Ishikawa (cell line): ENCODE results near the gene PYCR2.

Experiments
- CEBPB ChIP-seq: IDR thresholded peaks from 2 replicates; pipeline ENCODE4 v1.6.1; 2012
- CREB1 ChIP-seq: IDR thresholded peaks from 2 replicates; pipeline ENCODE4 v1.6.1; 2012; ENCODE audit warnings: low read depth
- EGR1 ChIP-seq: IDR thresholded peaks from 2 replicates; pipeline ENCODE4 v1.6.1; 2012
- EP300 ChIP-seq: IDR thresholded peaks from 2 replicates; pipeline ENCODE4 v1.6.1; 2012; ENCODE audit warnings: borderline replicate concordance
- FOXM1 ChIP-seq: IDR thresholded peaks from 2 replicates; pipeline ENCODE4 v1.6.1; 2012; ENCODE audit warnings: low read depth, borderline replicate concordance
- NFIC ChIP-seq: IDR thresholded peaks from 2 replicates; pipeline ENCODE4 v1.6.1; 2012
- RAD21 ChIP-seq: IDR thresholded peaks from 2 replicates; pipeline ENCODE4 v1.6.1; 2012; ENCODE audit warnings: low read depth
- TEAD4 ChIP-seq: IDR thresholded peaks from 2 replicates; pipeline ENCODE4 v1.6.1; 2012
- YY1 ChIP-seq: IDR thresholded peaks from 2 replicates; pipeline ENCODE4 v1.6.1; 2012; ENCODE audit warnings: low read depth
- TF ChIP-seq, protein P1 (sequence below): IDR thresholded peaks from 2 replicates; pipeline ENCODE4 v1.6.1; 2012; ENCODE audit warnings: low read depth, mild to moderate bottlenecking
- TF ChIP-seq, protein P2 (sequence below): IDR thresholded peaks from 2 replicates; pipeline ENCODE4 v1.6.1; 2012

DNA sequence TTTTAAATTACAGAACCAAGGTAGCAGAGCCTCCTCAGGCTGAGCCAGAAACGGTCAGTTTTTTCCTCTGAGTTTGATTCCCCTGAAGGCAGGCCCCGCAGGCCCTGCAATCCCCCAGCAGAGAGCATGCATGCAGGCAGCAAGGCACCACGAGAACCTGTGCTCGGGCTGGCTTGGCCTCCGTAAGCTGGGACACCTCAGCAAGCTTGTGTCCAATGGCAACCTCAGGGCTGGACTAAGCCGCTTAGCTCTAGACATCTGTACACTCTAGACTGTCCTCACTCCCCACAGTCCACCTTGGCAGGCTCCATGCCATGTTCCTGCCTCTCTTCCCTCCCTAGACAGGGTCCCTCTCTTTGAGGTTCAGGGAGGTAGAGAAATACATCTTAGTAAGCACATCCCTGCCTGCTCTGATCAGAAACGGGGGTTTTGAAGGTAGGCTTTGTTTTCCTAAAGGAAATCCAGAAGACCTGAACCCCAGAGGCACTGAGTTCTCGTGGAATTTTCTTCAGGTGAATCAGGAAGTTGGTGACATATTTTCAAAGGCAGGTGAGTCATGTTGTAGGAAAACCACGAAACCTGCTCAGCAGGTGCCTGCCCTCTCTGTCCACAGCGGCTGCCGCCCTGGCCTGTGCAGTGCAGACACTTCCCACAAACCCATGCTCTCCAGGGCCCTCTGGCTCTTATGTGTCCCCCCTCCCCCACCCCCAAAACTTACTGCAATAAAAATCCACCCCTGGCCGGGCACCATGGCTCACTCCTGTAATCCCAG lies 48.8 kb downstream of the PYCR2 start:
- TF ChIP-seq, protein P1, sequence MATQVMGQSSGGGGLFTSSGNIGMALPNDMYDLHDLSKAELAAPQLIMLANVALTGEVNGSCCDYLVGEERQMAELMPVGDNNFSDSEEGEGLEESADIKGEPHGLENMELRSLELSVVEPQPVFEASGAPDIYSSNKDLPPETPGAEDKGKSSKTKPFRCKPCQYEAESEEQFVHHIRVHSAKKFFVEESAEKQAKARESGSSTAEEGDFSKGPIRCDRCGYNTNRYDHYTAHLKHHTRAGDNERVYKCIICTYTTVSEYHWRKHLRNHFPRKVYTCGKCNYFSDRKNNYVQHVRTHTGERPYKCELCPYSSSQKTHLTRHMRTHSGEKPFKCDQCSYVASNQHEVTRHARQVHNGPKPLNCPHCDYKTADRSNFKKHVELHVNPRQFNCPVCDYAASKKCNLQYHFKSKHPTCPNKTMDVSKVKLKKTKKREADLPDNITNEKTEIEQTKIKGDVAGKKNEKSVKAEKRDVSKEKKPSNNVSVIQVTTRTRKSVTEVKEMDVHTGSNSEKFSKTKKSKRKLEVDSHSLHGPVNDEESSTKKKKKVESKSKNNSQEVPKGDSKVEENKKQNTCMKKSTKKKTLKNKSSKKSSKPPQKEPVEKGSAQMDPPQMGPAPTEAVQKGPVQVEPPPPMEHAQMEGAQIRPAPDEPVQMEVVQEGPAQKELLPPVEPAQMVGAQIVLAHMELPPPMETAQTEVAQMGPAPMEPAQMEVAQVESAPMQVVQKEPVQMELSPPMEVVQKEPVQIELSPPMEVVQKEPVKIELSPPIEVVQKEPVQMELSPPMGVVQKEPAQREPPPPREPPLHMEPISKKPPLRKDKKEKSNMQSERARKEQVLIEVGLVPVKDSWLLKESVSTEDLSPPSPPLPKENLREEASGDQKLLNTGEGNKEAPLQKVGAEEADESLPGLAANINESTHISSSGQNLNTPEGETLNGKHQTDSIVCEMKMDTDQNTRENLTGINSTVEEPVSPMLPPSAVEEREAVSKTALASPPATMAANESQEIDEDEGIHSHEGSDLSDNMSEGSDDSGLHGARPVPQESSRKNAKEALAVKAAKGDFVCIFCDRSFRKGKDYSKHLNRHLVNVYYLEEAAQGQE, result no peak
- TF ChIP-seq FOXM1 (0 out of 2 replicates have a peak, but pooled peaks have one; percentile 22), CREB1 (no peak), YY1 (no peak), NFIC (0 out of 2 replicates have a peak, but pooled peaks have one; percentile 9), EP300 (peak; percentile 63; the same call in 1 of the 2 replicates), CEBPB (peak; percentile 12; the same call in 1 of the 2 replicates), TEAD4 (peak; percentile 79), RAD21 (no peak), EGR1 (no peak)
- TF ChIP-seq, protein P2, sequence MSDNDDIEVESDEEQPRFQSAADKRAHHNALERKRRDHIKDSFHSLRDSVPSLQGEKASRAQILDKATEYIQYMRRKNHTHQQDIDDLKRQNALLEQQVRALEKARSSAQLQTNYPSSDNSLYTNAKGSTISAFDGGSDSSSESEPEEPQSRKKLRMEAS, result peak; percentile 64; the same call in 1 of the 2 replicates
